Measurements from ENCODE around the gene CUX1. TPM values are rescaled to one million over a fixed set of nuclear protein-coding genes. Genes with fewer than 3 reads are reported as not detected.
"Not testable (repeated sequence)": the region's sequence is repeated elsewhere in the genome, so short reads cannot be mapped to it uniquely, and the experiment has no call there.

Gene CUX1
- total RNA-seq, 1 donor from 2014 or later, result 18.3 TPM

DNA sequence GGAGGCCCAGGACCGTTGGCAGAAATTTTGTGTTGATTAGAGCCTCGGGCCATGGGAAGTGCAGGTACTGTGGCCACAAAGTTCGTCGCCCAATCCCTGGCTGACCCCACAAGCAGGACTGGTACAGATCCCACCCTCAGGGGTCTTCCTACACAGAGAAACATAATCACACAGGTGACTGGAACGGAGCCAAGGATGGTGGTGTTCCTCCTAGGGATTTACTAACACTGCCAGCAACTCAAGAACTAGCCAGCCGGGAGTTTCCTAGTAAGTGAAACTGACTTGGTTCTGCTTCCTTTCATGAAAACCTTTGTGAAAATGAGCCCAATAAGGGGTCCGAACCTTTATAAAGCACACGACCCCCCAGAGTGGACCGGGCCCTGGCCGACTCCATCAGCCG lies 5.7 kb downstream of the CUX1 start:
- no peaks in the 10 kb centered on the region for H3K27me3 ChIP-seq (ENCODE audit: control insufficient read depth in 3 of 3, insufficient read depth in 3 of 3, low read length in 3 of 3)
- H3K27ac ChIP-seq (ENCODE audit: low read depth, low read length), result no peak overlapping the region
- no peaks in the 10 kb centered on the region for H3K36me3 ChIP-seq (ENCODE audit: control insufficient read depth in 3 of 3, insufficient read depth in 3 of 3, low read length in 3 of 3)
- no peak overlapping the region for H3K9ac ChIP-seq (ENCODE audit: low read depth in 1 of 3, low read length in 3 of 3)
- H3K4me1 ChIP-seq (ENCODE audit: control insufficient read depth in 3 of 3, insufficient read depth in 3 of 3, low read length in 3 of 3), result peaks cover 17 to 41% (median 34%) of the 10 kb centered on the region in 3 donors
- H3K4me3 ChIP-seq (ENCODE audit: low read length in 3 of 3), result no peak overlapping the region
- H3K9me3 ChIP-seq (ENCODE audit: control insufficient read depth in 3 of 3, low read length in 3 of 3), result no peaks in the 10 kb centered on the region

DNA sequence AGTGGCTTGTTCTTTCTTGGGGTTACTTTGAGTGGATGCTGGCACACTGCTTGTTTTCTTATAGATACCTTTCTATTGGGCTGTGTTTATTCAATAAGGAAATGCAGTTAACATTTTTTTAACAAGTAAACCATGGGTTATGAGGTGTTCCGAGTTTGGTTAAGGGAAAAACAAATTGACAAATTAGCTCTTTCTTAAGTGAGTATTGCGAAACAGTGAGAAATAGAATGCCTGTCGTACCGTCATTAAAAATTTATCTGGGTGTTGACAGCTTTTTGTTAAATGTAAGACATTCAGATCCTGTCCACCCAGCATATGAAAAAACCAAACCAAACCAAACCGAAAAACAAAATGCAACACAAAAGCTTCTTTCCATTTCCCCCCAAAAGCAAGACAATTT lies 6.2 kb downstream of the CUX1 start:
- Histone ChIP-seq H3K27ac (ENCODE audit: low read depth, low read length) (no peak overlapping the region), H3K9me3 (ENCODE audit: control insufficient read depth in 3 of 3, low read length in 3 of 3) (no peaks in the 10 kb centered on the region), H3K36me3 (ENCODE audit: control insufficient read depth in 3 of 3, insufficient read depth in 3 of 3, low read length in 3 of 3) (no peaks in the 10 kb centered on the region), H3K4me1 (ENCODE audit: control insufficient read depth in 3 of 3, insufficient read depth in 3 of 3, low read length in 3 of 3) (peaks cover 16 to 39% (median 35%) of the 10 kb centered on the region in 3 donors), H3K4me3 (ENCODE audit: low read length in 3 of 3) (no peak overlapping the region), H3K27me3 (ENCODE audit: control insufficient read depth in 3 of 3, insufficient read depth in 3 of 3, low read length in 3 of 3) (no peaks in the 10 kb centered on the region), H3K9ac (ENCODE audit: low read depth in 1 of 3, low read length in 3 of 3) (no peak overlapping the region)

DNA sequence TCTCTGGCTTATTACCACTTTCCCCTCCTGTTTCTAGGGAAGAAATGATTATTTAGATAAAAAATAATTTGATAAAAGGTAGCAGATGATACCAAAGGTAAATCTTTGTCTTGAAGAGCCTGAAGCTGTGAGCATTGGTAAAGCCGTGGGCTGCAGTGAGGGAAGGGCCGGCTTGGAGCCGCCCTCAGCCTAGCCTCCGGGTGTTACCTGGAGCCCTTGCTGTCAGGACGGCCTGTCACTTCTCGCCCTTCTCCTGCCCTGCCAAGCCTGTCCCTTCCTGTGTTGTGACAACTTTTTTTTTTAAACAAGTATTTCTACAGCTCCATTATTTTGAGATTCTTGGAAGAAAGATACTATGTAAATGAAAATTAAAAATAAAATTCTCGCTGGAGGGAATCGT lies 7.0 kb downstream of the CUX1 start:
- H3K9ac ChIP-seq (ENCODE audit: low read depth in 1 of 3, low read length in 3 of 3), result no peak overlapping the region
- no peaks in the 10 kb centered on the region for H3K9me3 ChIP-seq (ENCODE audit: control insufficient read depth in 3 of 3, low read length in 3 of 3)
- peaks cover 16 to 37% (median 33%) of the 10 kb centered on the region in 3 donors for H3K4me1 ChIP-seq (ENCODE audit: control insufficient read depth in 3 of 3, insufficient read depth in 3 of 3, low read length in 3 of 3)
- no peak overlapping the region for H3K4me3 ChIP-seq (ENCODE audit: low read length in 3 of 3)
- H3K27ac ChIP-seq (ENCODE audit: low read depth, low read length), result no peak overlapping the region
- H3K36me3 ChIP-seq (ENCODE audit: control insufficient read depth in 3 of 3, insufficient read depth in 3 of 3, low read length in 3 of 3), result no peaks in the 10 kb centered on the region
- H3K27me3 ChIP-seq (ENCODE audit: control insufficient read depth in 3 of 3, insufficient read depth in 3 of 3, low read length in 3 of 3), result no peaks in the 10 kb centered on the region

DNA sequence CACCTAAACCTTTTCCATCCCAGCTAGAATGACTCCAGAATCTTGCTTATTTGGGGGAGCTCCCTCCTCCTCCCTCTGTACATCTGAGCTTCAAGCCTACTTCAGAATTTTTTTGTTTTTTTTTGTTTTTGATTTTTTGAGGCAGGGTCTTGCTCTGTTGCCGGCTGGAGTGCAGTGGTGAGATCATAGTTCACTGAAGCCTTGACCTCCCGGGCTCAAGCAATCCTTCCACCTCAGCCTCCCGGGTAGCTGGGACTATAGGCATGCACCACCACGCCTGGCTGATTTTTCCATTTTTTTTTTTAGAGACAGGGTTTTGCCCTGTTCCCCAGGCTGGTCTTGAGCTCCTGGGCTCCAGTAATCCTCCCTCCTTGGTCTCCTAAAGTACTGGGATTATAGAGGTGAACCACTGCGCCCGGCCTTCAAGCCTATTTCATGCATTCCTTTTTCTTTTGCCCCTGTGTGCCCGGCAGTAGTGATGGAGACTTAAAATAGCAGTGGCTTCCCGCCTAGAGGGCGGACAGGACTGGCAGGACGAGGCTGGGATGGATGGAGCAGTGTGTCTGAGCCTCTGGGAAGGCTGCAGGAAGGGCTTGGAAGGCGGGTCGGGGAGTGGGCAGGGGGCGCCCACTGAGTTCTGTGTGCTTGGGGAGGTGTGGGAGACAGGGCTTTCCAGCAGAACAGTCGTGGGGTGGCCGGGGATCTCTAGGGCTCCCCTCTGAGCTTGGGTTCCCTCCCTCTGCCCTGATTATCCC lies 8.8 kb downstream of the CUX1 start:
- Histone ChIP-seq H3K9me3 (ENCODE audit: control insufficient read depth in 3 of 3, low read length in 3 of 3) (no peaks in the 10 kb centered on the region), H3K27ac (ENCODE audit: low read depth, low read length) (no peak overlapping the region), H3K4me1 (ENCODE audit: control insufficient read depth in 3 of 3, insufficient read depth in 3 of 3, low read length in 3 of 3) (peaks cover 14 to 36% (median 31%) of the 10 kb centered on the region in 3 donors), H3K4me3 (ENCODE audit: low read length in 3 of 3) (no peak overlapping the region), H3K9ac (ENCODE audit: low read depth in 1 of 3, low read length in 3 of 3) (peak overlapping the region in 1 of 3 donors; percentile 16), H3K36me3 (ENCODE audit: control insufficient read depth in 3 of 3, insufficient read depth in 3 of 3, low read length in 3 of 3) (no peaks in the 10 kb centered on the region), H3K27me3 (ENCODE audit: control insufficient read depth in 3 of 3, insufficient read depth in 3 of 3, low read length in 3 of 3) (no peaks in the 10 kb centered on the region)

GRCh38 chr7:101828301-101829020 lies 11.0 kb downstream of the CUX1 start:
- Histone ChIP-seq H3K4me3 (ENCODE audit: low read length in 3 of 3) (no peak overlapping the region), H3K27me3 (ENCODE audit: control insufficient read depth in 3 of 3, insufficient read depth in 3 of 3, low read length in 3 of 3) (no peaks in the 10 kb centered on the region), H3K4me1 (ENCODE audit: control insufficient read depth in 3 of 3, insufficient read depth in 3 of 3, low read length in 3 of 3) (peaks cover 9 to 30% (median 19%) of the 10 kb centered on the region in 3 donors), H3K9ac (ENCODE audit: low read depth in 1 of 3, low read length in 3 of 3) (no peak overlapping the region), H3K27ac (ENCODE audit: low read depth, low read length) (no peak overlapping the region), H3K9me3 (ENCODE audit: control insufficient read depth in 3 of 3, low read length in 3 of 3) (no peaks in the 10 kb centered on the region), H3K36me3 (ENCODE audit: control insufficient read depth in 3 of 3, insufficient read depth in 3 of 3, low read length in 3 of 3) (no peaks in the 10 kb centered on the region)

DNA sequence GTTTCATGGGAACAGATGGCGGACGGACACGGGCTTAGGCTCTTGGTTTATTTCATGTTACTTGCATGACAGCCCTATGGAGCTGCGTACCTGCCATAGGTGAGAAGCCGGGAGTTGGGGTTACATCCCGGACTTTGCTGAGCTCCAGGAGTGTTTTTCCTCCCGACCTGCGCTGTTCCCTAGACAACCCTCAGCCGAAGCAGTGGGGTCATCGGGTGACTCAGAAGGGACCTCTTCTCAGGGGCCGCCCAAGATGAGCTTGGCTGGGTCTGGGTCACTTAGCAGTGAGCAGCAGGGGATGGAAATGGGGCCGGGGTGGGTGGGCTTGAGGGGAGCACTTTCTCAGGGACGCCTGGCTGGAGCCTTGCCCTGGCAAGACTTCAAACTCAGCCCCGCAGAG lies 11.9 kb downstream of the CUX1 start:
- Histone ChIP-seq H3K4me1 (ENCODE audit: control insufficient read depth in 3 of 3, insufficient read depth in 3 of 3, low read length in 3 of 3) (peaks cover 9 to 27% (median 22%) of the 10 kb centered on the region in 3 donors), H3K36me3 (ENCODE audit: control insufficient read depth in 3 of 3, insufficient read depth in 3 of 3, low read length in 3 of 3) (no peaks in the 10 kb centered on the region), H3K27me3 (ENCODE audit: control insufficient read depth in 3 of 3, insufficient read depth in 3 of 3, low read length in 3 of 3) (no peaks in the 10 kb centered on the region), H3K9ac (ENCODE audit: low read depth in 1 of 3, low read length in 3 of 3) (no peak overlapping the region), H3K9me3 (ENCODE audit: control insufficient read depth in 3 of 3, low read length in 3 of 3) (no peaks in the 10 kb centered on the region), H3K4me3 (ENCODE audit: low read length in 3 of 3) (no peak overlapping the region), H3K27ac (ENCODE audit: low read depth, low read length) (no peak overlapping the region)

GRCh38 chr7:101829821-101830220 lies 12.4 kb downstream of the CUX1 start:
- no peak overlapping the region for H3K4me3 ChIP-seq (ENCODE audit: low read length in 3 of 3)
- no peaks in the 10 kb centered on the region for H3K36me3 ChIP-seq (ENCODE audit: control insufficient read depth in 3 of 3, insufficient read depth in 3 of 3, low read length in 3 of 3)
- H3K9ac ChIP-seq (ENCODE audit: low read depth in 1 of 3, low read length in 3 of 3), result no peak overlapping the region
- no peaks in the 10 kb centered on the region for H3K27me3 ChIP-seq (ENCODE audit: control insufficient read depth in 3 of 3, insufficient read depth in 3 of 3, low read length in 3 of 3)
- no peak overlapping the region for H3K27ac ChIP-seq (ENCODE audit: low read depth, low read length)
- H3K4me1 ChIP-seq (ENCODE audit: control insufficient read depth in 3 of 3, insufficient read depth in 3 of 3, low read length in 3 of 3), result peaks cover 9 to 27% (median 21%) of the 10 kb centered on the region in 3 donors
- H3K9me3 ChIP-seq (ENCODE audit: control insufficient read depth in 3 of 3, low read length in 3 of 3), result no peaks in the 10 kb centered on the region

DNA sequence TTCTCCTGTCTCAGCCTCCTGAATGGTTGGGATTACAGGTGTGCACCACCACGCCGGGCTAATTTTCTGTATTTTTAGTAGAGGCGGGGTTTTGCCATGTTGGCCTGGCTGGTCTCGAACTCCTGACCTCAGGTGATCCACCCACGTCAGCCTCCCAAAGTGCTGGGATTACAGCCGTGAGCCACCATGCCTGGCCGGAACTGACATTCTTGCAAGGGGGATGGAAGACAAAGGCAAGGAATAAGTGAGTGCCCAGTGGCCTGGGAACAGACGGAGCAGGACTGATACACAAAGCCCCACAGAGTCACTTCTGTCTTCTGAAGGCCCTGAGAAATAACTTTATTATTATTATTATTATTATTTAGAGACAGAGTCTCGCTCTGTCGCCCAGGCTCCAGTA lies 14.0 kb downstream of the CUX1 start:
- not testable (repeated sequence) for H3K36me3 ChIP-seq (ENCODE audit: control insufficient read depth in 3 of 3, insufficient read depth in 3 of 3, low read length in 3 of 3); H3K9me3 ChIP-seq (ENCODE audit: control insufficient read depth in 3 of 3, low read length in 3 of 3); H3K9ac ChIP-seq (ENCODE audit: low read depth in 1 of 3, low read length in 3 of 3); H3K27ac ChIP-seq (ENCODE audit: low read depth, low read length); H3K27me3 ChIP-seq (ENCODE audit: control insufficient read depth in 3 of 3, insufficient read depth in 3 of 3, low read length in 3 of 3); H3K4me3 ChIP-seq (ENCODE audit: low read length in 3 of 3)
- H3K4me1 ChIP-seq (ENCODE audit: control insufficient read depth in 3 of 3, insufficient read depth in 3 of 3, low read length in 3 of 3), result peaks cover 3 to 12% (median 10%) of the 10 kb centered on the region in 3 donors

GRCh38 chr7:101832205-101832631 lies 14.8 kb downstream of the CUX1 start:
- Histone ChIP-seq H3K4me1 (ENCODE audit: control insufficient read depth in 3 of 3, insufficient read depth in 3 of 3, low read length in 3 of 3) (peaks cover 3 to 10% (median 10%) of the 10 kb centered on the region in 3 donors), H3K36me3 (ENCODE audit: control insufficient read depth in 3 of 3, insufficient read depth in 3 of 3, low read length in 3 of 3) (no peaks in the 10 kb centered on the region), H3K9ac (ENCODE audit: low read depth in 1 of 3, low read length in 3 of 3) (no peak overlapping the region), H3K4me3 (ENCODE audit: low read length in 3 of 3) (no peak overlapping the region), H3K9me3 (ENCODE audit: control insufficient read depth in 3 of 3, low read length in 3 of 3) (no peaks in the 10 kb centered on the region), H3K27me3 (ENCODE audit: control insufficient read depth in 3 of 3, insufficient read depth in 3 of 3, low read length in 3 of 3) (no peaks in the 10 kb centered on the region), H3K27ac (ENCODE audit: low read depth, low read length) (no peak overlapping the region)

DNA sequence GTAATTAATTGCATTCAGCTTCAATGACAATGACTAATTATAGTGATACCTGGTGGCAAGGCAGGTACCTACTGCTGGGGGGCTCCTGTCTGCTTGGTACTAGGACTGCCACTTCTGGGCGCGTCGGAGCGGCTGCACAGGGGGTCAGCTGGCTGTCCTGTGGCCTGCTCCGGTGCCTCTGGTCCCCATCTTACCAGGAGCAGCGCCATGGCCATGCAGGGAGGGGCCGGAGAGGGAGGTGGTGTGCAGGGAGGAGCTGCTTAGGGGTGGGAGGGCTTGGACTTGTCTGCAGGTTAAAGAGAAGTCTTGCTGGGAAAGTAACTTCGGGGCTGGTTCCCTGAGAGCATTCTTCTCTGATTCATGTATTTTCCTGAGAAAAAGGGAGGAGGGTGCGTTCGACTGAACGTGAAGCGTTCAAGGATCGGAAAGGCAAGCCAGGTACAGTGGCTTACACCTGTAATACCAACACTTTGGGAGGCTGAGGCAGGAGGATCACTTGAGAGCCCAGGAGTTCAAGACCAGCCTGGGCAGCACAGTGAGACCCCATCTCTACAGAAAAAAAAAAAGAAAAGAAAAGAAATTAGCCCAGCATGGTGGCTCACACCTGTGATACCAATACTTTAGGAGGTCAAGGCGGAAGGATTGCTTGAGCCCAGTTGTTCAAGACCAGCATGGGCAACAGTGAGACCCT lies 15.4 kb downstream of the CUX1 start:
- no peak overlapping the region for H3K27ac ChIP-seq (ENCODE audit: low read depth, low read length)
- no peak overlapping the region for H3K4me3 ChIP-seq (ENCODE audit: low read length in 3 of 3)
- H3K4me1 ChIP-seq (ENCODE audit: control insufficient read depth in 3 of 3, insufficient read depth in 3 of 3, low read length in 3 of 3), result peaks cover 3 to 10% (median 10%) of the 10 kb centered on the region in 3 donors
- no peak overlapping the region for H3K9ac ChIP-seq (ENCODE audit: low read depth in 1 of 3, low read length in 3 of 3)
- no peaks in the 10 kb centered on the region for H3K27me3 ChIP-seq (ENCODE audit: control insufficient read depth in 3 of 3, insufficient read depth in 3 of 3, low read length in 3 of 3)
- no peaks in the 10 kb centered on the region for H3K9me3 ChIP-seq (ENCODE audit: control insufficient read depth in 3 of 3, low read length in 3 of 3)
- no peaks in the 10 kb centered on the region for H3K36me3 ChIP-seq (ENCODE audit: control insufficient read depth in 3 of 3, insufficient read depth in 3 of 3, low read length in 3 of 3)

All from skeletal muscle tissue (tissue), 4 donors.